GM03348 (cell line): ENCODE results near the gene APC2.
"Not testable (repeated sequence)": the region's sequence is repeated elsewhere in the genome, so short reads cannot be mapped to it uniquely, and the experiment has no call there.

Experiments
- DNase-seq: peaks from one replicate; pipeline ENCODE4 v3.0.0; 2012; ENCODE audit warnings: low spot score

APC2 gene

GRCh38 chr19:1430246-1430645 lies 19.7 kb upstream of the APC2 start:
- DNase-seq, result no peak

DNA sequence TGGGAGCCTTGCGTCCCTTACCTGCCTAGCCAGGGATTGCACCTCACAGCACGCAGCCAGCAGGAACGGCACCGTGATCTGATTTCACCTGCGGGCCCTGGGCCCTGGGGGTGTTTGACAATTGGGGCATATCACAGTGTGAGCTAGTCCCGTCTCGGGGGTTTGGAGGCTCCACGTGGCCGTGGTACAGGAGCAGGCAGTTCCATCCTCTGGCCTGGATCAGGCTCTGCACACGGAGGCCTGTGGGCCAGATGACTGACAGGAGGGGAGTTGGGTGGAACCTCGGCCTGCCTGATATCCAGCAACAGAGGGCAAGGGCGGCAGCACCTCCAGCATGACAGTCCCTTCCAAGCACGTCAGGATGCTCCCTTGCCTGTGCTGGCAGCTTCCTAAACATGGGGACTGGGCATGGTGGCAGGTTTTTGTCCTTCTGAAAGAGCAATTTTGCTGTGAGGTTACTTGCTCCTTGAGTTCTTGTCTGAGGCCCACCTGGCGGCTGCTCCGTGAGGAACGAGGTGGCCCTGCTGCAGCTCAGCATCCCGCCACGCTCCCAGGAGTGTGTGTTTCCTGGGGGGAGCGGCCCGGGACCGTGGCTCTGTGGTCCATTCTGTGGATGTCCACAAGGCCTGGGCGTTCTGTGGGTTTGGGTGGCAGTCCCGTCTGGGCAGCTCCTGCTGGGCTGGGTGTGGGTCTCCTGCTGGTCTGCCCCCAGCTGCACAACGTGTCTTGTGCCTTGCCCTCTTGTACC lies 18.0 kb upstream of the APC2 start:
- no peak for DNase-seq

DNA sequence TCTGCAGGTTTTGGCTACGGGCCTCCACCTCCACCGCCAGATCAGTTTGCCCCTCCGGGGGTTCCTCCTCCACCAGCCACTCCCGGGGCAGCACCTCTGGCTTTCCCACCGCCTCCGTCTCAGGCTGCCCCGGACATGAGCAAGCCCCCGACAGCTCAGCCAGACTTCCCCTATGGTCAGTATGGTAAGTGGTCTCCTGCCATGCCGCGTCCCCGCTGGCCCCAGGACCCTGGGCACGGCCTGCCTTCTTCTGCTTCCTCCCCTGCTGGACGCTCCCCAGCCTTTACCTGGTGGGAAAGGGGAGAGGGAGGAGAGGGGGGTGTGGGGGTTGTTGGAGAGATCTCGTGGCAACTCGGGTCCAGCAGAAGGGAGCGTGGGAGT lies 17.4 kb upstream of the APC2 start:
- DNase-seq, result no peak

DNA sequence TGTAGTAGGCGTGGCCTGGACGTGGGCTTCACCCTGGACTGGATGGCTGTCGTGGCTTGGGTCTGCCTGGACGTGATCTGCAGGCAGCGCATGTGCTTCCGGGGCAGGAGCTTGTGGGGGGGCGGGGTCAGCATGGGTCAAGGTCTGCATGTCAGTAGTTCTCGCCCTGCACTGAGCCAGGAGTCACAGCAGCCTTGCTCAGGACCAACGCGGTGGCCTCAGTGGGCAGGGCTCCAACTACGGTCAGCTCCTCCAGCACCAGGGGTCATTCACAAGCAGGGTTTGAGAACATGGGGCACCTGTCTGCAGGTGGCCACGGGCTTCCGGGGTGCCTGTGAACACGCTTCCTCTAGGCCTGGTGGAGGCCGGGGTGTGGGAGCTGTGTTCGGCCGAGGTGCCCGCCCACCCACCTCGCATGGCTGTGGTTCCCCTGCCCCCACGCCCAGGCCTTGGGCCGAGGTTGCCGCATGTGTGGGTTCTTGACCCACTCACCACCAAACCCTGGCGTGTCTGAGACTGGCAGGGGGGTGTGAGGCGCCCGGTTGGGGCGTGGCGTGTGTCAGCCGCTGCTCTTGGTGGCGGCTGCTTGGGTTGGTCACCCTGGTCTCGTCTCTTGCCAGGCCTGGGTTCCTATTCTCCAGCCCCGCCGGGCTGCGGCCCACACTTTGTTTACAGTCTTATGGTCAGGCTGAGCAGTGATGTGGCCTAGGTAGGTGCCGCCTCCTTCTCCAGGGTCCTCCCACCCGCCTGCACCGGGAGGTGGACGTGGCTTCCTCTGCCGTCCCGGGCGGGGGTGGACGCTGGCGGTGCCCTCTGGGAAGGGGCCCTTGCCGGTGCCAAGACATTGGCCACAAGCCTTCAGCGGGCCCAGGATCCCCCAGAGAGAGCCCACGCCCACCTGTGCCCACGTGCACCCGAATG lies 16.5 kb upstream of the APC2 start:
- DNase-seq, result no peak

DNA sequence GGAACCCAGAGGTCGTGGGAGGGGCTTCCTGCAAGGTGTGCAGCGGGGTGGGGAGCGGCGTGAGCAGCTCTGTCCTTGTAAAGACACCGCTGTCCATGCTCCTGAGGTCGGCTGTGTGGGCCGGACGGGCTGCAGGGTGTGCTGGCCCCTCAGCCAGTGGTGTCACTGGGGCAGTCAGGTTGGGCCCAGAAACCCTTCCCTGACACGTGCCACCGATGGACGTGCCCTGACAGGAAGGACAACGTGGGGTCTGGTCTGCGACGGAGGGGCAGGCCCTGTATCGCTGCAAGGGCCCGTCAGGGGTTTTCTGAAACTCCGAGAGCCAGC lies 15.9 kb upstream of the APC2 start:
- no peak for DNase-seq

DNA sequence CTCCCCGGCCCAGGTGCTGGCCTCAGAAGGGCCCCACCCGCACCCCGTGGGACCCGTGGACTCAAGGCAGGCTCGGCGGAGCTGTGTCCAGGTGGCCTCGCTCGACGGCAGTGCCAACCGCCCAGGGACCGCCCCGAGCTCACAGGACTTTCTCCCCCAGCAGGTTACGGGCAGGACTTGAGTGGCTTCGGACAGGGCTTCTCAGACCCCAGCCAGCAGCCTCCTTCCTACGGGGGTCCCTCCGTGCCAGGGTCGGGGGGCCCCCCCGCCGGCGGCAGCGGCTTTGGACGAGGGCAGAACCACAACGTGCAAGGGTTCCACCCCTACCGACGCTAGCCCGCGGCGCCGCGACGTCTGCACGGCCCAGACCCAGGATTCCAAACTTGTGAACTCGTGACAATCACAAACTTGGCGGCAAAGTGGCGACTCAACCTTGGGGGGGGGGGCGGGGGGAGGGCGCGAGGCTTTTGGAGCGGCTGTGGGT lies 15.3 kb upstream of the APC2 start:
- DNase-seq, result no peak

- no peak for DNase-seq
Measured at GRCh38 chr19:1435378-1435989, 14.4 kb upstream of the APC2 start.

- DNase-seq, result no peak
Measured at GRCh38 chr19:1437609-1438008, 12.3 kb upstream of the APC2 start.

GRCh38 chr19:1438035-1438932 lies 11.6 kb upstream of the APC2 start, which contains the start of gene RPS15:
RPS15 (plus strand) TSS chr19:1438396; CDS start chr19:1438426, 30 bp downstream.
- peak; percentile 97 for DNase-seq

DNA sequence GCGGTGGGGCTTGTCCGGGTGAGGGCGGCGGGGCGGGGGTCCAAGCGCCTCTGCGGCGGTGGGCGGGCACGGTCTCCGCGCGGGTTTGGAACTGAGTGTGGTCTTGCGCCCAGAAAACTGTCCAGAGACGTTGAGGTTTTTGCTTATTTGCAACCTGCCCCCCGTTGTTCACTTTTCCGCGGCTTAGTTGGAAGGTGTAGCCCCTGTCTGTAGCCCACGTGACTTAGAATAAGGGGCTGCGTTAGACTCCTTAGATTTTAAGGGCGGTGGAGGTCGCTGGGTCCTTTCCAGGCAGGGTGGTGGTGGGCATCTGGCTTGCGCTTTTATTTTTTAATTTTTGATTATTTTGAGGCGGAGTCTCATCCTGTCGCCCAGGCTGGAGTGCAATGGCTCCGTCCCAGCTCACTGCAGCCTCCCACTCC lies 11.0 kb upstream of the APC2 start:
- no peak for DNase-seq

- not testable (repeated sequence) for DNase-seq
Measured at GRCh38 chr19:1439525-1440417, 10.2 kb upstream of the APC2 start.

GRCh38 chr19:1440418-1440801 lies 9.5 kb upstream of the APC2 start:
- no peak for DNase-seq

DNA sequence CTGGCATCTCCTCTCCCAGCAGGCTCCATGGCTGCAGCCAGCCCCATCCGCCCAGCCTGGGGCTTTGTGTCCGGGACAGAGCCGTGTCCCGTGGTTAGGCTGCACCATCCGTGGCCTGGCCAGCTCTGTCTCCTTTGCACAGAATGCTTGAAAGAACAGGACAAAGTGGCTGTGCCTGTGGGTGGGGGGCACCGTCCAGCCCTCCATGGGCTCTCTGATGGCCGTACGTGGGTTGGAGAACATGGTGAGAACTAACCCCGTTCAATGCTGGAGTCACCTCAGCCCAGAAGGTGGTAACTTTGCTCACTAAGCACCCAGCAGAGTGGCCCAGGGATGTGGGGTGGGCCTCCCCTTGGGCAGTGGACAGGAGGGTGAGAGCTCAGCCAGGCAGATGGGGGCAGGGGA lies 8.9 kb upstream of the APC2 start:
- DNase-seq, result no peak

DNA sequence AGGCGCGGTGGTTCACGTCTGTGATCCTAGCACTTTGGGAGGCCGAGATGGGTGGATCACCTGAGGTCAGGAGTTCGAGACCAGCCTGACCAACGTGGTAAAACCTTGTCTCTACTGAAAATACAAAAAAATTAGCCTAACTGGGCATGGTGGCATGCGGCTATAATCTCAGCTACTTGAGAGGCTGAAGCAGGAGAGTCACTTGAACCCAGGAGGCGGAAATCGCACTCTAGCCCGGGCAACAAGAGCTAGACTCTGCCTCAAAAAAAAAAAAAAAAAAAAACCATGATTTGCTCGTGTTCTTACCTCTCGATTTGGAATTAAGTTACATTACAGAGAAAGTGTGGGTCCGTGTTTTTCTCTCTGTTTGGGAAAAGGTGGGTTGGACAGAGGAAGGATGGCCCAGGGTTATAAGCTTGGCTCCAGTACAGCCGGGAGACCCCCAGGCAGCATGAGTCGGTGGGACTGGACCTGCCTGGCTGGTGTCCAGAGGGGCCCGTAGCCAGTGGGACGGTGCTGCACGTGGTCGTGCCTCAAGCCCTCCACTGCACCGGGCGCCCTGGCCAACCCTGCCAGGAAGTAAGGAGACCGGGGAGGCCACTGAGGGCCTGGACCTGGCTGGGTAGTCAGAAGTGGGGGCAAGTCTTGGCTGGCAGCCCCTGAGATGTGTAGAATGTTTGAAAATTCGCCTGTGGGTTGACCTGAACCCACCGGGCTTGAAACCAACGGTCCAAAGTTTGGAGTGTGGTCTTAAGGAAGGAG lies 8.1 kb upstream of the APC2 start:
- DNase-seq, result no peak

- DNase-seq, result peak; percentile 95
Measured at GRCh38 chr19:1445185-1445931, 4.6 kb upstream of the APC2 start.

- DNase-seq, result peak; percentile 80
Measured at GRCh38 chr19:1445932-1446712, 3.8 kb upstream of the APC2 start.

DNA sequence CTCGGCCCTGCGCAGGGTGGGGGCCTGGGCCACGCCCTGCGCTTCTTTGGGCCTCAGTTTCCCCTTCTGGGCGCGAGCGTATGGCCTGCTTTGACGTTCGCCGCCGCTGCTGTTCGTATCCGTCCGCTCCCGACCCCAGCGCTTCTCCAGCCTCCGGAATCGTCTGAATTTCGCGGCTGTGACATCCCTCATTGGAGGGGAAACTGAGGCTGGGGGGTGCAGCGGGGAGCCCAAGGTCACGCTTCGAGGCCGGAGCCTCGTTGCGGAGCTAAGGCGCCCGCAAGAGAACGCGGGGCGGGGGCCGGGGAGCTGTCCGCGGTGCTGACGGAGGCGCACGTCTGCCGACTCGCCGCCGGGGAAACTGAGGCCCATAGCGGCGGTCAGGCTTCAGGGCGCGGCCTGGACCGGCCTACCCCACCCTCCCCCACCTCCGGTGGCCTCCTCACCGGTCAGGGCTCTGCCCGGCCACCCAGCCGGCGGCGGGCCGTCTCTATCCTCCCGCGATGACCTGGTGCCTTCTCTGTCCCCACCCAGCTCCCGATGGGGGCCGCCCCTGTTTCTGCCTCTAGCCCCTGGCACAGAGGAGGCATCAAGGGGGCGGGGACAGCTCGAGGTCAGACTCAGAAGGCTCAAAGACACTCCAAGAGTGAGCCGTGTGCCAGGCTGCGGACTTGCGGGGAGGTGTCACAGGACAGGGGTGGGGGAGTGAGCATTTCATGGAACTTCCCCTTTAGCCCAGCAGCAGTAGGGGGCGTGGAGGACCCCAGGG lies 3.0 kb upstream of the APC2 start:
- peak; percentile 36 for DNase-seq

GRCh38 chr19:1447504-1447903 lies 2.4 kb upstream of the APC2 start:
- no peak for DNase-seq
